DMS53 (cell line): Measurements from ENCODE around the gene SORCS3.
A peak's percentile ranks its signal among the peaks of the same experiment; 100 is the strongest.

Source experiments
- DNase-seq: peaks from one replicate; lab custom pipeline; 2025; lab: John Stamatoyannopoulos, UW

The SORCS3 gene

GRCh38 chr10:105188737-105189462, 547.8 kb downstream of the SORCS3 start:
- peak; percentile 22 for DNase-seq

- no peak for DNase-seq
These were observed 548.3 kb downstream of the SORCS3 start for GRCh38 chr10:105189463-105189800.

GRCh38 chr10:105192146-105192545, 551.1 kb downstream of the SORCS3 start:
- DNase-seq: no peak

GRCh38 chr10:105192861-105193260, 551.8 kb downstream of the SORCS3 start:
- DNase-seq: no peak

GRCh38 chr10:105195831-105196230, 554.7 kb downstream of the SORCS3 start:
- no peak for DNase-seq

- no peak for DNase-seq
These were observed 556.7 kb downstream of the SORCS3 start for GRCh38 chr10:105197598-105198364.

GRCh38 chr10:105206616-105207015, 565.5 kb downstream of the SORCS3 start:
- no peak for DNase-seq

- DNase-seq: no peak
These were observed 566.4 kb downstream of the SORCS3 start for GRCh38 chr10:105207476-105207995.

- DNase-seq: no peak
These were observed 569.5 kb downstream of the SORCS3 start for GRCh38 chr10:105210546-105210945.

GRCh38 chr10:105237685-105238084, 596.6 kb downstream of the SORCS3 start:
- no peak for DNase-seq

GRCh38 chr10:105239311-105240219, 598.5 kb downstream of the SORCS3 start:
- DNase-seq: no peak

- DNase-seq: no peak
These were observed 600.2 kb downstream of the SORCS3 start for GRCh38 chr10:105241254-105241653.

GRCh38 chr10:105243381-105243780, 602.3 kb downstream of the SORCS3 start:
- no peak for DNase-seq

- no peak for DNase-seq
These were observed 602.7 kb downstream of the SORCS3 start for GRCh38 chr10:105243825-105244224.

GRCh38 chr10:105247831-105248499, 606.9 kb downstream of the SORCS3 start:
- DNase-seq: no peak

- no peak for DNase-seq
These were observed 611.8 kb downstream of the SORCS3 start for GRCh38 chr10:105252911-105253310.

- no peak for DNase-seq
These were observed 612.6 kb downstream of the SORCS3 start for GRCh38 chr10:105253515-105254212.

- no peak for DNase-seq
These were observed 617.1 kb downstream of the SORCS3 start for GRCh38 chr10:105258036-105258673.

GRCh38 chr10:105258674-105259065, 617.6 kb downstream of the SORCS3 start:
- no peak for DNase-seq

GRCh38 chr10:105259201-105259600, 618.1 kb downstream of the SORCS3 start:
- DNase-seq: no peak

GRCh38 chr10:105262666-105263065, 621.6 kb downstream of the SORCS3 start:
- DNase-seq: no peak
